Suprapubic skin (tissue), 4 donors: ENCODE measurements around the gene DRD5.
"Not testable (repeated sequence)": the region's sequence is repeated elsewhere in the genome, so short reads cannot be mapped to it uniquely, and the experiment has no call there.

Experiments
- POLR2A ChIP-seq, 2 donors: fragments of 450-650 bp; IDR thresholded peaks; one replicate each; pipeline ENCODE4 v1.6.1; 2017; ENCODE audit warnings: antibody characterized with exemption in 2 of 2, mild to moderate bottlenecking in 2 of 2, moderate library complexity in 2 of 2
- POLR2AphosphoS5 ChIP-seq, 3 donors: sonication (generic); formaldehyde crosslinking; IDR thresholded peaks; one replicate each; pipeline ENCODE4 v1.6.1; 2017; ENCODE audit warnings: antibody characterized with exemption in 3 of 3
- TF ChIP-seq, protein P1 (sequence below), 2 donors: fragments of 200-600 bp in 1 of 2; fragments of 450-650 bp in 1 of 2; sonication (generic) in 1 of 2; IDR thresholded peaks; one replicate each; pipeline ENCODE4 v1.5.1; 2016 to 2019; ENCODE audit warnings: antibody characterized with exemption in 2 of 2, mild to moderate bottlenecking in 1 of 2, moderate library complexity in 1 of 2

GRCh38 chr4:9785891-9786290 is 4.5 kb downstream of the DRD5 start:
- TF ChIP-seq, protein P1, sequence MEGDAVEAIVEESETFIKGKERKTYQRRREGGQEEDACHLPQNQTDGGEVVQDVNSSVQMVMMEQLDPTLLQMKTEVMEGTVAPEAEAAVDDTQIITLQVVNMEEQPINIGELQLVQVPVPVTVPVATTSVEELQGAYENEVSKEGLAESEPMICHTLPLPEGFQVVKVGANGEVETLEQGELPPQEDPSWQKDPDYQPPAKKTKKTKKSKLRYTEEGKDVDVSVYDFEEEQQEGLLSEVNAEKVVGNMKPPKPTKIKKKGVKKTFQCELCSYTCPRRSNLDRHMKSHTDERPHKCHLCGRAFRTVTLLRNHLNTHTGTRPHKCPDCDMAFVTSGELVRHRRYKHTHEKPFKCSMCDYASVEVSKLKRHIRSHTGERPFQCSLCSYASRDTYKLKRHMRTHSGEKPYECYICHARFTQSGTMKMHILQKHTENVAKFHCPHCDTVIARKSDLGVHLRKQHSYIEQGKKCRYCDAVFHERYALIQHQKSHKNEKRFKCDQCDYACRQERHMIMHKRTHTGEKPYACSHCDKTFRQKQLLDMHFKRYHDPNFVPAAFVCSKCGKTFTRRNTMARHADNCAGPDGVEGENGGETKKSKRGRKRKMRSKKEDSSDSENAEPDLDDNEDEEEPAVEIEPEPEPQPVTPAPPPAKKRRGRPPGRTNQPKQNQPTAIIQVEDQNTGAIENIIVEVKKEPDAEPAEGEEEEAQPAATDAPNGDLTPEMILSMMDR (IDR thresholded peaks at IDR 0.05), result not testable (repeated sequence)
- TF ChIP-seq POLR2A, POLR2AphosphoS5 (IDR thresholded peaks at IDR 0.05): not testable (repeated sequence)
